Stomach (tissue), 9 donors: ENCODE measurements around the gene GAD1. TPM values are rescaled to one million over a fixed set of nuclear protein-coding genes. Genes with fewer than 3 reads are reported as not detected.

Source experiments
- DNase-seq, 2 donors: peaks; one replicate each; pipeline versions ENCODE4 v3.0.0 to v3.0.0-alpha.2; 2013 to 2019
- H3K27ac ChIP-seq, 5 donors: fragments of 200-600 bp in 4 of 5; sonication (generic) in 4 of 5; one replicate each; pipeline ENCODE4 v1.5.1; 2013 to 2019; ENCODE audit warnings: mild to moderate bottlenecking in 1 of 5, moderate library complexity in 1 of 5
- H3K27me3 ChIP-seq, 3 donors: fragments of 200-600 bp; sonication (generic); one replicate each; pipeline ENCODE4 v1.5.1; 2017 to 2019; ENCODE audit warnings: mixed run types in 1 of 3
- H3K36me3 ChIP-seq, 4 donors: fragments of 200-600 bp; sonication (generic); 1 replicate in 3 of 4; 2 replicates in 1 of 4; pipeline ENCODE4 v1.5.1; 2016 to 2019
- H3K4me1 ChIP-seq, 4 donors: fragments of 200-600 bp; sonication (generic); one replicate each; pipeline ENCODE4 v1.5.1; 2016 to 2019
- H3K4me3 ChIP-seq, 4 donors: fragments of 200-600 bp; sonication (generic) in 3 of 4; one replicate each; pipeline ENCODE4 v1.5.1; 2016 to 2019; ENCODE audit warnings: mild to moderate bottlenecking in 1 of 4
- H3K9me3 ChIP-seq, 4 donors: fragments of 200-600 bp; sonication (generic); one replicate each; pipeline ENCODE4 v1.5.1; 2016 to 2019
- CTCF ChIP-seq, 7 experiments: fragments of 450-650 bp in 4 of 7; fragments of 200-600 bp in 3 of 7; sonication (generic) in 3 of 7; IDR thresholded peaks; one replicate each; pipeline ENCODE4 v1.5.1; 2016 to 2019; ENCODE audit warnings: antibody characterized with exemption in 7 of 7, control low read depth in 2 of 7, mild to moderate bottlenecking in 1 of 7
- EP300 ChIP-seq: sonication (generic); formaldehyde crosslinking; IDR thresholded peaks from one replicate; pipeline ENCODE4 v1.6.1; 2017; ENCODE audit warnings: antibody characterized with exemption
- POLR2A ChIP-seq, 4 donors: fragments of 450-650 bp; IDR thresholded peaks; one replicate each; pipeline ENCODE4 v1.6.1; 2016; ENCODE audit warnings: antibody characterized with exemption in 4 of 4, control low read depth in 2 of 4, mild to moderate bottlenecking in 1 of 4, moderate library complexity in 1 of 4
- POLR2AphosphoS5 ChIP-seq, 3 donors: sonication (generic); formaldehyde crosslinking; IDR thresholded peaks; one replicate each; pipeline ENCODE4 v1.6.1; 2016; ENCODE audit warnings: antibody characterized with exemption in 3 of 3
- WGBS, 5 donors: extraction: QIAGEN DNeasy Blood & Tissue Kit in 3 of 5; methylation state at CpG; one replicate each; pipeline versions ENCODE4 v1.1.5 to v1.1.7; 2013 to 2018; 5-methylcytosine and 5-hydroxymethylcytosine counted together
- intact Hi-C: fragments of 100-400 bp; cut with DNase I; formaldehyde crosslinking; loops from one replicate; pipeline ENCODE4 v1.15.1; 2023; ENCODE audit warnings: low total_unique reads
- polyA plus RNA-seq, 3 donors: library from polyadenylated mRNA; stranded (reverse); fragments of 200-250 nt; gene quantifications; one replicate each; pipeline ENCODE4 v1.2.3, GENCODE V29; 2013
- total RNA-seq, 5 donors: library from RNA; depleted of rRNA; stranded (reverse); fragments of >200 nt; gene quantifications; one replicate each; pipeline versions ENCODE4 v1.1.0 to v1.2.3, GENCODE V29; 2014 to 2016
- donor health status: healthy with polysubstance abuse.
- donor health status: Bipolar disorder and iron deficiency.
- donor health status: healthy.

Gene GAD1
- total and polyA plus RNA-seq, 8 donors, result 0.38 to 2.4 (median 0.81) TPM; not detected in 5

DNA sequence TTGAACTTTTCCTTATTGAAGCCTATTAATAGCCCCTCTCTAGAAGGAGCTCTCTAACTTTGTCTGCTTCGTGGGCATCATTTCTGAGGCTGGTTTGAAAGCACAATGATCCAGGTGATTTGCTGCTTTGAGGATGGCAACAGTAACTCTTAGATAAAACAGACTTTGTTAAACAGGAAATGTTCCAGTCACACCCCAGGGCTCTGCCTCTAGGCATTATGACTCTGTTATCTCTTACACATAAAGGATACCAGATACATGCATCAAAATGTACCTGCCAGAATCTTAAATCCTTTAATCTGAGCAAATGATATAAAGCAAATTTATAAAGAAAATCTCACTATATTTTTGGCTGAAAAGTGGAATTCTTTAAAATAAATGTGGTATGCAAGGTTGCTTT lies 52.3 kb downstream of the GAD1 start:
- DNase-seq, result no peak
- no peak overlapping the region for H3K27ac ChIP-seq
- no peak for TF ChIP-seq POLR2AphosphoS5 (IDR thresholded peaks at IDR 0.05)
- no peak overlapping the region for H3K4me3 ChIP-seq
- H3K9me3 ChIP-seq, result no peaks in the 10 kb centered on the region
- WGBS, 5 donors, result 58 to 71% (median 65%) methylated on average over 1 of the region's 1 CpG
- peaks cover 0 to 5% (median 0%) of the 10 kb centered on the region in 3 donors for H3K27me3 ChIP-seq
- H3K36me3 ChIP-seq, result no peaks in the 10 kb centered on the region
- H3K4me1 ChIP-seq, result peaks cover 0 to 8% (median 4%) of the 10 kb centered on the region in 4 donors
- intact Hi-C loops, result no loop called here

DNA sequence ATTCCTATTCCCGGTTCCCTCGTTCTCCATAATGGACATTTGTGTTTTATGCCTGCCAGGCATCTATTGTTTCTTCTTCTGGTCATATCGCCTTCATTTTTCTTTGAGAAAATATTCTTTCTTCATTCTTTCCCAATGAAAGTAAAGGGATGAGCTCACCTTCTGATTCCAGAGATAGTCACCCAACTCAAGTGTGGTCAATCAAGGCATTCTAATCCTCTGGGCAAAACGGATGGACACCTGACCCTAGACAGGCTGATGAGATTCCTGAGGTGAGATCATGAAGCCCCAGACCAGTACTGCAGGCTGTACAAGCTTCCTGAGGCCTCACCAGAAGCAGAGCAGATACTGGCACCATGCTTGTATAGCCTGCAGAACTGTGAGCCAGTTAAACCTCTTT lies 52.8 kb downstream of the GAD1 start:
- Histone ChIP-seq H3K27me3 (peaks cover 0 to 5% (median 0%) of the 10 kb centered on the region in 3 donors), H3K4me3 (no peak overlapping the region), H3K36me3 (no peaks in the 10 kb centered on the region), H3K4me1 (peaks cover 0 to 8% (median 4%) of the 10 kb centered on the region in 4 donors), H3K9me3 (no peaks in the 10 kb centered on the region), H3K27ac (no peak overlapping the region)
- intact Hi-C loops, result no loop called here
- no peak for DNase-seq
- no peak for TF ChIP-seq CTCF (IDR thresholded peaks at IDR 0.05)
- no peak for TF ChIP-seq POLR2A (IDR thresholded peaks at IDR 0.05)
- no peak for TF ChIP-seq EP300
- TF ChIP-seq POLR2AphosphoS5 (IDR thresholded peaks at IDR 0.05), result no peak
- WGBS, 5 donors, result 87 to 93% (median 90%) methylated on average over 4 of the region's 4 CpGs

DNA sequence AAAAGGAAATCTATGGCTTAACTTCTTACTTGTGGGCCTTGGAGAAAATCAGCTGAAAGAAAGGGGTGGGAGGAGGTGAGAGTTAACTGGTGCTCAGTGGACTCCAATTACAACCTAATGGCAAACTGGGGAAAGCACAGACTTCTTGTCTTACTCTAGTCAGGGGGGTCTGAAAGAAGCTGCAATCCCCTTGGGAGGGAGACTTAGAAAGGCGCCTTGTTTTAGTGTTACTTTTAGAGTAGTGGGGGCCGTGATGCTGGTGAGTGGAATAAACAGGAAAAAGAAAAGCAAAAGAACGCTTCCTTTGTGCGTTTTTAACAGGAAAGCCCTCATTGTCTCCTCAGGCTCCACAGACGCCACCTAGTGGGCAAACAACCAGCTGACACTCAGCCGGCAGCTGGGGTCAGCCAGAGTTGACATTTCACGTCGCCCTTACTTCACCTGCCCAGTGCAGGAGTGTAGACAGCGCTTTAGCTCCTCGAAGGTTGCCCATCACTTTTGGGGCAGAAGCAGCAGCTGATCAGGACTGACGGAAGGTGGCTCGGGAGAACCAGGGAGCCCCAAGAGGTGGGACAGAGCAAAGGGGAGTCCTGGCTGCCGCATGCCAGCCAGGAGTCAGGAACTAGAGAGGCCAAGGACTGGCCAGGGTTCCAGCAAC lies 56.5 kb downstream of the GAD1 start:
- H3K4me3 ChIP-seq, result peak overlapping the region in 2 of 4 donors; percentile 4 to 16
- H3K4me1 ChIP-seq, result peaks cover 0 to 8% (median 4%) of the 10 kb centered on the region in 4 donors
- no peaks in the 10 kb centered on the region for H3K36me3 ChIP-seq
- WGBS, 5 donors, result 15 to 19% (median 18%) methylated on average over 12 to 13 of the region's 13 CpGs
- no peaks in the 10 kb centered on the region for H3K9me3 ChIP-seq
- intact Hi-C loops, result no loop called here
- H3K27ac ChIP-seq, result no peak overlapping the region
- peaks cover 0 to 5% (median 0%) of the 10 kb centered on the region in 3 donors for H3K27me3 ChIP-seq
- TF ChIP-seq CTCF (IDR thresholded peaks at IDR 0.05) (peak in 5 of 7 experiments; percentile 64 to 85 (median 79)), EP300 (no peak), POLR2AphosphoS5 (IDR thresholded peaks at IDR 0.05) (no peak)
- peak; percentile 76 to 90 for DNase-seq

DNA sequence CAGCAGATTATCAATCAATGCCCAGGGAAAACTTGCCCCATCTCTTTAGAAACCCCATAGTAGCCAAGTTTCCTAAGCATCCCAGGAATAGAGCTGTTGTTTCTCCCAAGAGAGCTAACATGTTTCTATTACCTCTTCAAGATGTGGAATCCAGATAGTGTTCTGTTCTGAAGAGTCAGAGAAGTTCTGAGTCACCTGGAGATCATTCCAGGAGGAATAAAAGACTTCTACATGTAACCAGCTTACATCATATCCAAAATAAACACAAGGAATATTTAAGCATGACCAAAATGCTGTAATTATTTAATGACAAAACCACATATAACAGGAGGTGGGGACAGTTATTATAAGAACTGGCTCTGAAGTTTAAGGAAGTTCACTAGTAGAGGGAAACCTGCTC lies 61.4 kb downstream of the GAD1 start:
- intact Hi-C loops, result no loop called here
- no peak overlapping the region for H3K27ac ChIP-seq
- no peaks in the 10 kb centered on the region for H3K27me3 ChIP-seq
- no peak overlapping the region for H3K4me3 ChIP-seq
- no peaks in the 10 kb centered on the region for H3K9me3 ChIP-seq
- H3K4me1 ChIP-seq, result peaks cover 0 to 5% (median 2%) of the 10 kb centered on the region in 4 donors
- DNase-seq, result no peak
- TF ChIP-seq POLR2A (IDR thresholded peaks at IDR 0.05) (no peak), EP300 (no peak), CTCF (IDR thresholded peaks at IDR 0.05) (no peak), POLR2AphosphoS5 (IDR thresholded peaks at IDR 0.05) (no peak)
- H3K36me3 ChIP-seq, result no peaks in the 10 kb centered on the region

DNA sequence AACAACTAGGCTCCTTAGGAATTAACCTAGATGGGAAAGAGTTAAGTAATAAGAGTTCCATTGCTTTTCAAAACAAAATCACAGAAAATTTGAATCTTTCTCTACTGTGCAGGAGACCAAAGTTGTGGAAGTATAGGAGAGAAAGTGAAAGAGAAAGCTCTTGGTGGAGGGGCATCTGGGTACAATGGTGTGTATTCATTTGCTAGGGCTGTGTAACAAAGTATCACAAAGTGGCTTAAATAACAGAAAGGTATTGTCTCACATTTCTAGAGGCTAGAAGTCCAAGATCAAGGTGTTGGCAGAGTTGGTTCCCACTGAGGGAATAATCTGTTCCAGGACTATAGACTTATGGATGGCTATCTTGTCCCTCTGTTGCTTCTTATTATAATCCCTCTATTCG lies 61.8 kb downstream of the GAD1 start:
- Histone ChIP-seq H3K27me3 (no peaks in the 10 kb centered on the region), H3K9me3 (no peaks in the 10 kb centered on the region), H3K4me1 (peaks cover 0 to under 1% (median 0%) of the 10 kb centered on the region in 4 donors), H3K27ac (no peak overlapping the region), H3K4me3 (no peak overlapping the region), H3K36me3 (no peaks in the 10 kb centered on the region)
- TF ChIP-seq POLR2AphosphoS5 (IDR thresholded peaks at IDR 0.05) (no peak), EP300 (no peak), CTCF (IDR thresholded peaks at IDR 0.05) (no peak), POLR2A (IDR thresholded peaks at IDR 0.05) (no peak)
- WGBS, 5 donors, result 52 to 91% (median 70%) methylated on average over 1 of the region's 1 CpG
- intact Hi-C loops, result no loop called here
- DNase-seq, result peak in 1 of 2 donors; percentile 23
